ENCODE measurements around the gene LYST. TPM values are rescaled to one million over a fixed set of nuclear protein-coding genes. Genes with fewer than 3 reads are reported as not detected.
"Not testable (repeated sequence)": the region's sequence is repeated elsewhere in the genome, so short reads cannot be mapped to it uniquely, and the experiment has no call there.

Gene LYST
- total RNA-seq, 4 donors from 2014 or later: 48.0 to 62.8 (median 61.0) TPM

- Histone ChIP-seq H3K9me3 (no peaks in the 10 kb centered on the region), H3K27me3 (no peaks in the 10 kb centered on the region), H3K4me1 (no peaks in the 10 kb centered on the region), H3K36me3 (peaks cover 0 to 66% (median 0%) of the 10 kb centered on the region in 3 donors), H3K27ac (no peak overlapping the region), H3K4me3 (no peak overlapping the region)
- TF ChIP-seq EP300 (IDR thresholded peaks at IDR 0.05) (no peak), CTCF (IDR thresholded peaks at IDR 0.05) (no peak), POLR2A (IDR thresholded peaks at IDR 0.05) (no peak)
- no peak for DNase-seq (ENCODE audit: low spot score in 2 of 2)
Observed at GRCh38 chr1:235757587-235758096, 109.1 kb downstream of the LYST start.

GRCh38 chr1:235754186-235754585, 112.5 kb downstream of the LYST start:
- 93 to 94% methylated on average over 3 of the region's 3 CpGs for WGBS, 2 donors
- not testable (repeated sequence) for H3K9me3 ChIP-seq; H3K4me1 ChIP-seq; H3K27ac ChIP-seq; DNase-seq (ENCODE audit: low spot score in 2 of 2); H3K27me3 ChIP-seq; H3K4me3 ChIP-seq
- peaks cover 0 to 72% (median 2%) of the 10 kb centered on the region in 3 donors for H3K36me3 ChIP-seq

- no peak overlapping the region for H3K27ac ChIP-seq
- no peaks in the 10 kb centered on the region for H3K27me3 ChIP-seq
- peaks cover 0 to 71% (median 2%) of the 10 kb centered on the region in 3 donors for H3K36me3 ChIP-seq
- TF ChIP-seq POLR2A (IDR thresholded peaks at IDR 0.05): no peak
- TF ChIP-seq EP300 (IDR thresholded peaks at IDR 0.05): no peak
- no peak for TF ChIP-seq CTCF (IDR thresholded peaks at IDR 0.05)
- no peak for DNase-seq (ENCODE audit: low spot score in 2 of 2)
- H3K4me1 ChIP-seq: no peaks in the 10 kb centered on the region
- WGBS, 2 donors: 93 to 96% methylated on average over 1 of the region's 1 CpG
- no peak overlapping the region for H3K4me3 ChIP-seq
- H3K9me3 ChIP-seq: no peaks in the 10 kb centered on the region
Observed at GRCh38 chr1:235749755-235750300, 116.9 kb downstream of the LYST start.

- no peaks in the 10 kb centered on the region for H3K9me3 ChIP-seq
- H3K27ac ChIP-seq: no peak overlapping the region
- WGBS, 2 donors: 75 to 86% methylated on average over 2 of the region's 2 CpGs
- no peak for DNase-seq (ENCODE audit: low spot score in 2 of 2)
- H3K4me3 ChIP-seq: no peak overlapping the region
- H3K4me1 ChIP-seq: no peaks in the 10 kb centered on the region
- peaks cover 0 to 70% (median 2%) of the 10 kb centered on the region in 3 donors for H3K36me3 ChIP-seq
- H3K27me3 ChIP-seq: no peaks in the 10 kb centered on the region
- no peak for TF ChIP-seq EP300 (IDR thresholded peaks at IDR 0.05)
- no peak for TF ChIP-seq CTCF (IDR thresholded peaks at IDR 0.05)
- no peak for TF ChIP-seq POLR2A (IDR thresholded peaks at IDR 0.05)
Observed at GRCh38 chr1:235748747-235749146, 118.0 kb downstream of the LYST start.

- DNase-seq (ENCODE audit: low spot score in 2 of 2): no peak
- WGBS, 2 donors: 92 to 96% methylated on average over 6 of the region's 6 CpGs
- TF ChIP-seq POLR2A (IDR thresholded peaks at IDR 0.05) (no peak), CTCF (IDR thresholded peaks at IDR 0.05) (no peak), EP300 (IDR thresholded peaks at IDR 0.05) (no peak)
Observed at GRCh38 chr1:235746245-235746644, 120.5 kb downstream of the LYST start.

More at GRCh38 chr1:235746245-235746644, 120.5 kb downstream of the LYST start:
- Histone ChIP-seq H3K4me1 (no peaks in the 10 kb centered on the region), H3K27ac (no peak overlapping the region), H3K4me3 (no peak overlapping the region), H3K36me3 (peaks cover 0 to 81% (median 2%) of the 10 kb centered on the region in 3 donors), H3K9me3 (no peaks in the 10 kb centered on the region), H3K27me3 (no peaks in the 10 kb centered on the region)

All from tibial nerve (tissue), 4 donors.